Osteoblast (primary cell): Measurements from ENCODE around the gene TRIM40. TPM values are rescaled to one million over a fixed set of nuclear protein-coding genes. Genes with fewer than 3 reads are reported as not detected.

Experiments used
- DNase-seq: peaks from one replicate; pipeline ENCODE4 v3.0.0; 2011; ENCODE audit warnings: low spot score, mixed read lengths; ENCODE audit not compliant: insufficient read length; ENCODE audit errors: missing footprints
- H2AFZ ChIP-seq: 2 replicates; pipeline ENCODE4 v1.6.0; 2011; ENCODE audit warnings: mild to moderate bottlenecking, low read length
- H3K27ac ChIP-seq: 2 replicates; pipeline ENCODE4 v1.5.1; 2011; ENCODE audit warnings: mild to moderate bottlenecking, low read depth, low read length, moderate library complexity
- H3K27me3 ChIP-seq: 2 replicates; pipeline ENCODE4 v1.6.0; 2012; ENCODE audit warnings: mild to moderate bottlenecking, control low read depth, inconsistent platforms, low read length, moderate library complexity; ENCODE audit not compliant: insufficient read depth
- H3K36me3 ChIP-seq: 2 replicates; pipeline ENCODE4 v1.5.1; 2011; ENCODE audit warnings: mild to moderate bottlenecking, low read length, control low read depth, moderate library complexity; ENCODE audit not compliant: insufficient read depth
- H3K4me1 ChIP-seq: 2 replicates; pipeline ENCODE4 v1.5.1; 2011; ENCODE audit warnings: mild to moderate bottlenecking, low read length, control low read depth, moderate library complexity; ENCODE audit not compliant: insufficient read depth
- H3K4me2 ChIP-seq: 2 replicates; pipeline ENCODE4 v1.6.0; 2011; ENCODE audit warnings: mild to moderate bottlenecking, low read length; ENCODE audit not compliant: insufficient read depth
- H3K4me3 ChIP-seq: fragments of 200-600 bp; sonication (generic); 3 replicates; pipeline ENCODE4 v1.5.1; 2012; ENCODE audit warnings: mild to moderate bottlenecking, low read length, inconsistent platforms; ENCODE audit not compliant: insufficient read depth
- H3K79me2 ChIP-seq: 2 replicates; pipeline ENCODE4 v1.6.0; 2012; ENCODE audit warnings: mild to moderate bottlenecking, low read length, control low read depth, inconsistent platforms; ENCODE audit not compliant: insufficient read depth
- H3K9me3 ChIP-seq: 2 replicates; pipeline ENCODE4 v1.5.1; 2011; ENCODE audit warnings: low read depth, low read length, control low read depth
- H4K20me1 ChIP-seq: 2 replicates; pipeline ENCODE4 v1.6.0; 2012; ENCODE audit warnings: mild to moderate bottlenecking, low read length, control low read depth; ENCODE audit not compliant: insufficient read depth
- CTCF ChIP-seq: IDR thresholded peaks from 2 replicates; pipeline ENCODE4 v1.5.1; 2011; ENCODE audit warnings: mild to moderate bottlenecking, low read depth, low read length, moderate library complexity; ENCODE audit errors: extremely low read depth
- total RNA-seq: library from RNA; depleted of rRNA; stranded (reverse); fragments of >200 nt; gene quantifications from 2 replicates; pipeline ENCODE4 v1.2.3, GENCODE V29; 2012

Gene TRIM40
- total RNA-seq, 1 donor = not detected

- no peak overlapping the region for H3K4me2 ChIP-seq
- DNase-seq = no peak
- H3K9me3 ChIP-seq = no peaks in the 10 kb centered on the region
- no peak overlapping the region for H3K27ac ChIP-seq
- H3K27me3 ChIP-seq = peaks cover 15% of the 10 kb centered on the region
- H3K79me2 ChIP-seq = no peaks in the 10 kb centered on the region
- TF ChIP-seq CTCF = no peak
- peaks cover 35% of the 10 kb centered on the region for H3K4me1 ChIP-seq
- no peak overlapping the region for H3K4me3 ChIP-seq
- H2AFZ ChIP-seq = no peak overlapping the region
- no peaks in the 10 kb centered on the region for H4K20me1 ChIP-seq
- H3K36me3 ChIP-seq = no peaks in the 10 kb centered on the region
Observed at GRCh38 chr6:30151580-30151979, 15.6 kb downstream of the TRIM40 start.

GRCh38 chr6:30152016-30152673, 16.2 kb downstream of the TRIM40 start:
- no peaks in the 10 kb centered on the region for H4K20me1 ChIP-seq
- no peak for TF ChIP-seq CTCF
- no peak for DNase-seq

GRCh38 chr6:30152910-30153610, 17.1 kb downstream of the TRIM40 start:
- H3K9me3 ChIP-seq = no peaks in the 10 kb centered on the region
- H3K36me3 ChIP-seq = no peaks in the 10 kb centered on the region
- H3K4me3 ChIP-seq = no peak overlapping the region
- H3K27ac ChIP-seq = no peak overlapping the region
- DNase-seq = no peak
- H3K4me2 ChIP-seq = no peak overlapping the region
- H4K20me1 ChIP-seq = no peaks in the 10 kb centered on the region
- TF ChIP-seq CTCF = no peak
- H3K4me1 ChIP-seq = peaks cover 36% of the 10 kb centered on the region
- no peaks in the 10 kb centered on the region for H3K79me2 ChIP-seq
- no peak overlapping the region for H2AFZ ChIP-seq
- peaks cover 4% of the 10 kb centered on the region for H3K27me3 ChIP-seq

More at GRCh38 chr6:30152016-30152673, 16.2 kb downstream of the TRIM40 start:
- no peak overlapping the region for H3K4me3 ChIP-seq
- no peak overlapping the region for H3K4me2 ChIP-seq
- peaks cover 36% of the 10 kb centered on the region for H3K4me1 ChIP-seq
- H3K27ac ChIP-seq = no peak overlapping the region
- H3K79me2 ChIP-seq = no peaks in the 10 kb centered on the region
- H3K27me3 ChIP-seq = peaks cover 12% of the 10 kb centered on the region
- no peak overlapping the region for H2AFZ ChIP-seq
- H3K9me3 ChIP-seq = no peaks in the 10 kb centered on the region
- H3K36me3 ChIP-seq = no peaks in the 10 kb centered on the region

GRCh38 chr6:30154061-30154460, 18.1 kb downstream of the TRIM40 start:
- Histone ChIP-seq H3K27ac (no peak overlapping the region), H4K20me1 (no peaks in the 10 kb centered on the region), H3K4me1 (peaks cover 36% of the 10 kb centered on the region), H3K27me3 (no peaks in the 10 kb centered on the region), H2AFZ (no peak overlapping the region), H3K9me3 (no peaks in the 10 kb centered on the region), H3K36me3 (no peaks in the 10 kb centered on the region), H3K4me2 (no peak overlapping the region), H3K4me3 (no peak overlapping the region), H3K79me2 (no peaks in the 10 kb centered on the region)
- TF ChIP-seq CTCF = no peak
- no peak for DNase-seq
